ENCODE measurements around the gene GNRH2. TPM values are rescaled to one million over a fixed set of nuclear protein-coding genes. Genes with fewer than 3 reads are reported as not detected.

The GNRH2 gene
- polyA plus RNA-seq, 4 donors = 0.27 to 0.43 TPM; not detected in 2

DNA sequence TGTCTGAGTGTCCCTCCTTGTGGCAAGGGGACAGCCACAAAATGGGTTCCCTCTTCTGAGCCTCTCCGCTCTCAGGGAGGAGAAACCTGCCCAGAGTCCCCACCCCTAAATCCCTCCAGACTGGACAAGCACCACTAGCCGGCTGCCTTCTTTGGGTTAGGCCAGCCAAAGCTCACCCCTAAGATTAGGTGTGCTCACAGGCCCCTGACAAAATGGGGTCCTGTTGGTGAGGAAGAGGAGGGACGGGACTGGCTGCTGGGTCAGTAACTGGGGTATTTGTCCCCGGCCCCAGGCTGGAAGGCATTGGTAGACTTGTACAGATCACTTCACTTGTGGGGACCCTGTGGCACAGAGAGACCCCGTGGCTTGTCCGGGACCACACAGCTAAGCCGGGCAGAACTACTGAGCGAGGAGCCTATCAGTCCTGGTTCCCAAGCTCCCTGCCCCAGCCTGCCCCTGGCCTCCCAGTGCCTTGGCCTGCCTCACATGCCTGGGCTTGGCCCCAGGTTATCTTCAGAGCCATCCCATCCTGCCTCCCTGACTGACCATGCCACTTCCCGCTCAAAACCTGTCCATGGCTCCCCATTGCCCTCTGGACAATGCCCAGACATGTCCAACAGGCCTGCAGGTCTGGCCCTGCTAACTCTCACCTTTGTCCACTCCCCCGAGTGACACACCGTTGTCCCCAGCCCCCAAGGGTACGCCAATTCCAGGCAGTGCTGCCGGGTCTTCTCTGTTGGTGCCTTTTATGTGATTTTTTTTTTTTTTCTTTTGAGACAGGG is 51.6 kb downstream of the GNRH2 start:
- DNase-seq (ENCODE audit: low read depth in 4 of 4, low spot score in 3 of 4) = no peak

Other genes starting within 250 kb of the GNRH2 start
- 100 to 1,000 TPM; 234 to 339 (median 276) TPM for gene CPXM1, start 243.0 kb upstream of the GNRH2 start, polyA plus RNA-seq (ENCODE audit: insufficient read length in 4 of 4)
- gene C20orf141, start 228.6 kb upstream of the GNRH2 start, polyA plus RNA-seq (ENCODE audit: insufficient read length in 4 of 4) = not detected
- under 1 TPM; 0.01 to 0.17 (median 0.11) TPM for gene TMEM239, start 227.3 kb upstream of the GNRH2 start, polyA plus RNA-seq (ENCODE audit: insufficient read length in 4 of 4)
- gene PCED1A, start 203.0 kb upstream of the GNRH2 start, polyA plus RNA-seq (ENCODE audit: insufficient read length in 4 of 4) = 10 to 100 TPM; 61.1 to 74.4 (median 62.3) TPM
- 10 to 100 TPM; 35.6 to 42.6 (median 37.6) TPM for gene VPS16, start 202.9 kb upstream of the GNRH2 start, polyA plus RNA-seq (ENCODE audit: insufficient read length in 4 of 4)
- 100 to 1,000 TPM in 3 of 4 donors, 10 to 100 TPM in 1; 98.5 to 128 (median 120) TPM for gene PTPRA, start 170.1 kb upstream of the GNRH2 start, polyA plus RNA-seq (ENCODE audit: insufficient read length in 4 of 4)
- gene MRPS26, start 2.4 kb downstream of the GNRH2 start, polyA plus RNA-seq (ENCODE audit: insufficient read length in 4 of 4) = 10 to 100 TPM; 48.2 to 80.8 (median 54.5) TPM
- 1 to 10 TPM in 1 of 4 donors, under 1 TPM in 2, not detected in 1; 0.54 to 1.0 (median 0.69) TPM for gene OXT, start 28.0 kb downstream of the GNRH2 start, polyA plus RNA-seq (ENCODE audit: insufficient read length in 4 of 4)
- gene AVP, start 41.1 kb downstream of the GNRH2 start, polyA plus RNA-seq (ENCODE audit: insufficient read length in 4 of 4) = 1 to 10 TPM in 1 of 4 donors, not detected in 3; 1.0 TPM
- gene FASTKD5, start 116.2 kb downstream of the GNRH2 start, polyA plus RNA-seq (ENCODE audit: insufficient read length in 4 of 4) = 10 to 100 TPM; 17.0 to 22.5 (median 20.6) TPM
- gene UBOX5, start 116.2 kb downstream of the GNRH2 start, polyA plus RNA-seq (ENCODE audit: insufficient read length in 4 of 4) = 10 to 100 TPM in 1 of 4 donors, 1 to 10 TPM in 3; 9.1 to 10.4 (median 9.7) TPM
- gene LZTS3, start 129.9 kb downstream of the GNRH2 start, polyA plus RNA-seq (ENCODE audit: insufficient read length in 4 of 4) = 10 to 100 TPM; 14.4 to 18.9 (median 15.6) TPM
- 10 to 100 TPM; 45.7 to 57.7 (median 48.3) TPM for gene DDRGK1, start 161.1 kb downstream of the GNRH2 start, polyA plus RNA-seq (ENCODE audit: insufficient read length in 4 of 4)
- gene ITPA, start 165.9 kb downstream of the GNRH2 start, polyA plus RNA-seq (ENCODE audit: insufficient read length in 4 of 4) = 10 to 100 TPM; 46.1 to 70.6 (median 49.5) TPM
- 1 to 10 TPM; 1.7 to 3.8 (median 2.4) TPM for gene SLC4A11, start 195.6 kb downstream of the GNRH2 start, polyA plus RNA-seq (ENCODE audit: insufficient read length in 4 of 4)

All from right renal pelvis (tissue), 4 donors.